ENCODE results near the gene PLD5.

- no peak for TF ChIP-seq SPI1 (IDR thresholded peaks at IDR 0.05; ENCODE audit: low read depth, low read length)
- no peak for TF ChIP-seq POLR2A (IDR thresholded peaks at IDR 0.05; ENCODE audit: low read depth, low read length)
- TF ChIP-seq PAX5 (IDR thresholded peaks at IDR 0.05; ENCODE audit: insufficient read depth, low read length, severe bottlenecking): no peak
- TF ChIP-seq POLR2AphosphoS5 (IDR thresholded peaks at IDR 0.05; ENCODE audit: low read depth, low read length): no peak
- TF ChIP-seq TAF1 (IDR thresholded peaks at IDR 0.05; ENCODE audit: low read depth, low read length): no peak
These were observed 321.2 kb downstream of the PLD5 start for GRCh38 chr1:242203262-242203661.

All from GM12891 (cell line).